IMR-90 (cell line): ENCODE data around the gene CCDC83. TPM values are rescaled to one million over a fixed set of nuclear protein-coding genes. Genes with fewer than 3 reads are reported as not detected.

Experiments
- ATAC-seq: fragments of 200-7000 bp; cut with Tn5 transposase; 2 replicates; pipeline ENCODE4 v1.9.1; 2020; ENCODE audit warnings: low read depth, mild to moderate bottlenecking, moderate library complexity
- BruUV-seq: library from RNA; stranded (reverse); fragments of 400-500 nt; replicated peaks from 2 replicates; lab custom pipeline; 2021; lab: Mats Ljungman, UMichigan
- CTCF ChIA-PET: fragments of 300-600 bp; formaldehyde crosslinking; extraction: SDS; loops from one replicate; lab custom pipeline; 2021; ENCODE audit warnings: antibody characterized with exemption; lab: Yijun Ruan, JAX
- POLR2A ChIA-PET: fragments of 300-600 bp; sonication (Branson Sonifier 250); formaldehyde crosslinking; loops from one replicate; lab custom pipeline; 2022; ENCODE audit warnings: antibody characterized with exemption; ENCODE audit not compliant: unreplicated experiment; lab: Charles Lee
- DNase-seq: peaks from one replicate; pipeline ENCODE4 v3.0.0; 2013
- H2AFZ ChIP-seq: replicated peaks from 2 replicates; pipeline ENCODE3; 2013; ENCODE audit warnings: low read length, mild to moderate bottlenecking; ENCODE audit not compliant: poor library complexity
- H2AK5ac ChIP-seq: 2 replicates; pipeline ENCODE4 v1.6.1; 2013; ENCODE audit warnings: low read depth, low read length, inconsistent platforms
- H2AK9ac ChIP-seq: replicated peaks from 2 replicates; pipeline ENCODE3; 2013; ENCODE audit warnings: mild to moderate bottlenecking, low read depth, low read length, moderate library complexity; ENCODE audit not compliant: poor library complexity
- H2BK120ac ChIP-seq: 2 replicates; pipeline ENCODE4 v1.6.1; 2013; ENCODE audit warnings: low read depth, low read length, inconsistent platforms
- H2BK15ac ChIP-seq: 3 replicates; pipeline ENCODE4 v1.6.1; 2013; ENCODE audit warnings: low read depth, low read length, inconsistent platforms
- H2BK20ac ChIP-seq: 2 replicates; pipeline ENCODE4 v1.6.1; 2013; ENCODE audit warnings: low read depth, mild to moderate bottlenecking, inconsistent platforms, low read length, moderate library complexity
- H2BK5ac ChIP-seq: 2 replicates; pipeline ENCODE4 v1.6.1; 2013; ENCODE audit warnings: mild to moderate bottlenecking, low read depth, low read length, inconsistent platforms; ENCODE audit not compliant: poor library complexity, severe bottlenecking
- H3K14ac ChIP-seq: replicated peaks from 2 replicates; pipeline ENCODE4 v1.6.1; 2013; ENCODE audit warnings: low read depth, low read length, inconsistent platforms
- H3K18ac ChIP-seq: 2 replicates; pipeline ENCODE4 v1.6.1; 2013; ENCODE audit warnings: low read depth, low read length, control low read depth
- H3K23ac ChIP-seq: 2 replicates; pipeline ENCODE4 v1.6.1; 2013; ENCODE audit warnings: low read depth, low read length, inconsistent platforms
- H3K27ac ChIP-seq: 2 replicates; pipeline ENCODE4 v1.5.1; 2013; ENCODE audit warnings: mild to moderate bottlenecking, control low read depth, low read length; ENCODE audit not compliant: insufficient read depth
- H3K27me3 ChIP-seq: 2 replicates; pipeline ENCODE4 v1.6.1; 2013; ENCODE audit warnings: low read length; ENCODE audit not compliant: control insufficient read depth, insufficient read depth
- H3K36me3 ChIP-seq: 2 replicates; pipeline ENCODE4 v1.6.1; 2013; ENCODE audit warnings: low read length, mixed read lengths; ENCODE audit not compliant: control insufficient read depth, insufficient read depth
- H3K4ac ChIP-seq: 2 replicates; pipeline ENCODE4 v1.6.1; 2013; ENCODE audit warnings: low read depth, low read length, inconsistent platforms
- H3K4me1 ChIP-seq: 2 replicates; pipeline ENCODE4 v1.6.1; 2013; ENCODE audit warnings: low read length, mixed read lengths; ENCODE audit not compliant: control insufficient read depth, insufficient read depth
- H3K4me2 ChIP-seq: 2 replicates; pipeline ENCODE4 v1.6.1; 2013; ENCODE audit warnings: low read depth, mild to moderate bottlenecking, control low read depth, low read length, moderate library complexity
- H3K4me3 ChIP-seq: 2 replicates; pipeline ENCODE4 v1.5.1; 2013; ENCODE audit warnings: low read depth, mild to moderate bottlenecking, control low read depth, low read length, moderate library complexity; ENCODE audit not compliant: insufficient read depth
- H3K56ac ChIP-seq: 2 replicates; pipeline ENCODE4 v1.6.1; 2013; ENCODE audit warnings: low read length, inconsistent platforms; ENCODE audit not compliant: insufficient read depth; ENCODE audit errors: extremely low read depth
- H3K79me1 ChIP-seq, 2 experiments: 2 replicates each; pipeline ENCODE4 v1.6.1; 2013; ENCODE audit warnings: low read length in 2 of 2, inconsistent platforms in 1 of 2, low read depth in 1 of 2
- H3K9ac ChIP-seq: 2 replicates; pipeline ENCODE4 v1.6.1; 2013; ENCODE audit warnings: low read depth, low read length, control low read depth
- H3K9me1 ChIP-seq: 2 replicates; pipeline ENCODE4 v1.6.1; 2013; ENCODE audit warnings: low read length, inconsistent platforms; ENCODE audit not compliant: insufficient read depth
- H3K9me3 ChIP-seq: 2 replicates; pipeline ENCODE4 v1.6.1; 2013; ENCODE audit warnings: low read length; ENCODE audit not compliant: control insufficient read depth, insufficient read depth
- H4K20me1 ChIP-seq: 2 replicates; pipeline ENCODE4 v1.6.1; 2013; ENCODE audit warnings: low read length, inconsistent platforms; ENCODE audit not compliant: insufficient read depth
- H4K5ac ChIP-seq: 2 replicates; pipeline ENCODE4 v1.6.1; 2013; ENCODE audit warnings: mild to moderate bottlenecking, low read depth, low read length, control low read depth
- H4K8ac ChIP-seq, 2 experiments: 2 replicates each; pipeline ENCODE4 v1.6.1; 2013; ENCODE audit warnings: low read depth in 2 of 2, low read length in 2 of 2, control low read depth in 1 of 2, inconsistent platforms in 1 of 2
- H4K91ac ChIP-seq: 2 replicates; pipeline ENCODE4 v1.6.1; 2013; ENCODE audit warnings: low read depth, low read length, inconsistent platforms; ENCODE audit not compliant: insufficient read depth
- BHLHE40 ChIP-seq: fragments of 150-350 bp; IDR thresholded peaks from 2 replicates; pipeline ENCODE4 v1.6.1; 2016; ENCODE audit warnings: mild to moderate bottlenecking, low read depth, low read length
- CEBPB ChIP-seq: IDR thresholded peaks from 2 replicates; pipeline ENCODE4 v1.6.1; 2012; ENCODE audit warnings: low read depth, low read length, improper control_type of control experiment
- CHD1 ChIP-seq: IDR thresholded peaks from 2 replicates; pipeline ENCODE4 v1.6.1; 2012; ENCODE audit warnings: low read depth, low read length, improper control_type of control experiment
- POLR2A ChIP-seq: IDR thresholded peaks from 2 replicates; pipeline ENCODE4 v1.6.1; 2012; ENCODE audit warnings: mild to moderate bottlenecking, low read depth, low read length
- RCOR1 ChIP-seq: IDR thresholded peaks from 2 replicates; pipeline ENCODE4 v1.6.1; 2012; ENCODE audit warnings: mild to moderate bottlenecking, low read length, improper control_type of control experiment; ENCODE audit not compliant: insufficient replicate concordance
- RFX5 ChIP-seq: IDR thresholded peaks from 2 replicates; pipeline ENCODE4 v1.8.0; 2012; ENCODE audit warnings: low read depth, mild to moderate bottlenecking, low read length, moderate library complexity
- dilution Hi-C: fragments of 300-500 bp; cut with HindIII; formaldehyde crosslinking; loops from one replicate; pipeline ENCODE4 v1.14.3; 2018; ENCODE audit warnings: low sequenced_read_pairs; ENCODE audit not compliant: unreplicated experiment
- in situ Hi-C: fragments of 300-500 bp; cut with MboI; formaldehyde crosslinking; loops from 3 replicates; pipeline ENCODE4 v1.14.3; 2019; ENCODE audit warnings: low sequenced_read_pairs, inconsistent platforms, mixed read lengths
- intact Hi-C: fragments of 100-400 bp; cut with micrococcal nuclease; formaldehyde crosslinking; loops from 2 replicates; pipeline ENCODE4 v1.10.0; 2022
- polyA plus RNA-seq, 3 experiments: library from polyadenylated mRNA; depleted of rRNA; stranded (reverse); fragments of >200 nt; gene quantifications; 2 replicates each; pipeline ENCODE4 v1.2.3, GENCODE V29; 2012; ENCODE audit warnings: low replicate concordance in 1 of 3
- total RNA-seq: library from RNA; depleted of rRNA; stranded (reverse); fragments of >200 nt; gene quantifications from 2 replicates; pipeline ENCODE4 v1.2.3, GENCODE V29; 2012

The CCDC83 gene
- total and polyA plus RNA-seq, 2 of the 4 experiments (the other 2 are of a cell fraction): not detected

DNA sequence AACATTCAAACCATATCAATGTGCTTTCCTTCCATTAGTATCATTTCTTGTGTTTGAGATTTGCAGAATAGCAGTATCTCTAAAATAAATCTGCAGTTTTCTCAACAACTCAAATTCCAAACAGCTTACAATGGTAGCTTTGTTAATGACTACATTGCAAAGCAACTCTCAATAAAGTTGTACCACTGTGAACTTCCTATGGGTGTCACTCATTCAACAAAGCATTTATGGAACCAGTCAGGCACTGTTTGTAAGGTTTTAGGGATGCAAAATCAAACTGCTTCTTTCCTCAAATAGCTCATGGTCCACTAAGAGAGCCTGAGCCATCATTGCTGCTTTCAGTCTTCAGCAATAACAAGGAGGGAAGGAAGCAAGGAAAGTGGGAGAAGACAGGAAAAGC lies 91.0 kb downstream of the CCDC83 start:
- CTCF ChIA-PET: interaction anchor here (0.7 to 1.3 kb wide), 5 partner anchors 12 to 276 kb away, joined by 3 to 4 read pairs (median 3); partner anchors contain the start of gene CCDC83
- BruUV-seq: no TSS peak

More for the DNA sequence above, 91.0 kb downstream of the CCDC83 start:
- Histone ChIP-seq H3K4ac (no peak overlapping the region; the same call in 1 of the 2 replicates), H4K91ac (no peak overlapping the region), H4K5ac (no peak overlapping the region), H3K14ac (no peak overlapping the region), H2AK9ac (no peak overlapping the region), H3K4me2 (no peak overlapping the region), H2BK15ac (no peak overlapping the region), H3K9me3 (no peaks in the 10 kb centered on the region), H3K27ac (no peak overlapping the region), H3K9me1 (peaks cover 5% of the 10 kb centered on the region), H3K23ac (no peak overlapping the region), H3K36me3 (no peaks in the 10 kb centered on the region), H3K79me1 (0 out of 4 replicates have a peak, but pooled peaks cover 0 to 3% of the 10 kb centered on the region in 2 experiments), H3K18ac (no peak overlapping the region), H2AFZ (no peak overlapping the region), H4K8ac (0 out of 4 replicates have a peak overlapping the region, but pooled peaks of 1 of the 2 experiments have one; percentile 12), H4K20me1 (peaks cover 4% of the 10 kb centered on the region; the same call in 1 of the 2 replicates), H3K27me3 (no peaks in the 10 kb centered on the region), H3K9ac (no peak overlapping the region), H2BK20ac (peak overlapping the region; percentile 17; the same call in 1 of the 2 replicates), H3K4me3 (no peak overlapping the region), H2BK120ac (no peak overlapping the region), H3K56ac (no peak overlapping the region), H2BK5ac (no peak overlapping the region), H3K4me1 (peaks cover 14% of the 10 kb centered on the region), H2AK5ac (no peak overlapping the region)
- dilution Hi-C loops (no loop called here), in situ Hi-C loops (no loop called here), intact Hi-C loops (no loop called here)
- TF ChIP-seq CEBPB (no peak), POLR2A (no peak), CHD1 (no peak), RCOR1 (no peak), RFX5 (no peak), BHLHE40 (no peak)
- DNase-seq: peak; percentile 58
- peak; percentile 31 for ATAC-seq
- POLR2A ChIA-PET: interaction anchor here (0.6 to 0.7 kb wide), 3 partner anchors 71 to 277 kb away, joined by 3 to 4 read pairs (median 3); no protein-coding TSS in a partner anchor
